Stimulated activated CD8-positive, alpha-beta memory T cell treated with anti-CD3 and anti-CD28 coated beads, Interleukin-15, amount 100 ng/mL, for 1 hour (primary cell): ENCODE results near the gene CNGA4.
"Not testable (repeated sequence)": the region's sequence is repeated elsewhere in the genome, so short reads cannot be mapped to it uniquely, and the experiment has no call there.

Source experiments
- DNase-seq: peaks from one replicate; pipeline ENCODE4 v3.0.0-alpha.2; 2020; ENCODE audit warnings: low read depth

CNGA4 gene

GRCh38 chr11:6268820-6269219 is 29.9 kb downstream of the CNGA4 start:
- DNase-seq: no peak

GRCh38 chr11:6269994-6270393 is 31.1 kb downstream of the CNGA4 start:
- DNase-seq: no peak

GRCh38 chr11:6270584-6271246 is 31.8 kb downstream of the CNGA4 start:
- no peak for DNase-seq

- DNase-seq: no peak
Observed at GRCh38 chr11:6271598-6271997, 32.7 kb downstream of the CNGA4 start.

GRCh38 chr11:6273188-6273587 is 34.3 kb downstream of the CNGA4 start:
- no peak for DNase-seq

GRCh38 chr11:6280809-6281208 is 41.9 kb downstream of the CNGA4 start:
- not testable (repeated sequence) for DNase-seq

- no peak for DNase-seq
Observed at GRCh38 chr11:6283453-6284023, 44.6 kb downstream of the CNGA4 start.

GRCh38 chr11:6284250-6284649 is 45.4 kb downstream of the CNGA4 start:
- no peak for DNase-seq

- DNase-seq: no peak
Observed at GRCh38 chr11:6285019-6285418, 46.1 kb downstream of the CNGA4 start.
